ENCODE data around the gene BEAN1. TPM values are rescaled to one million over a fixed set of nuclear protein-coding genes. Genes with fewer than 3 reads are reported as not detected.

BEAN1 gene
- total and polyA plus RNA-seq, 10 donors, result 0.21 to 0.68 (median 0.42) TPM; not detected in 3

- DNase-seq, result no peak
- intact Hi-C loops (cut with DNase I; ENCODE audit: low total_unique reads), result no loop called here
- Histone ChIP-seq H3K4me1 (no peaks in the 10 kb centered on the region), H3K4me3 (no peak overlapping the region), H3K9me3 (no peaks in the 10 kb centered on the region), H3K27ac (no peak overlapping the region), H3K36me3 (no peaks in the 10 kb centered on the region), H3K27me3 (replicated peaks in 1 of 7) (peaks cover 0 to 43% (median 0%) of the 10 kb centered on the region in 7 donors)
- 70 to 88% (median 77%) methylated on average over 6 of the region's 6 CpGs for WGBS, 5 donors
- TF ChIP-seq CTCF (IDR thresholded peaks at IDR 0.05 in 8 of 11, conservative IDR thresholded peaks at IDR 0.05 in 3 of 11) (no peak), POLR2A (IDR thresholded peaks at IDR 0.05) (no peak), POLR2AphosphoS5 (IDR thresholded peaks at IDR 0.05) (no peak)
Observed at GRCh38 chr16:66442502-66443268, 15.6 kb downstream of the BEAN1 start.

- no peak overlapping the region for H3K4me3 ChIP-seq
- TF ChIP-seq CTCF (IDR thresholded peaks at IDR 0.05 in 8 of 11, conservative IDR thresholded peaks at IDR 0.05 in 3 of 11) (no peak), POLR2A (IDR thresholded peaks at IDR 0.05) (no peak), POLR2AphosphoS5 (IDR thresholded peaks at IDR 0.05) (no peak)
- DNase-seq, result no peak
- H3K27me3 ChIP-seq (replicated peaks in 1 of 7), result peaks cover 0 to 41% (median 0%) of the 10 kb centered on the region in 7 donors
- no peaks in the 10 kb centered on the region for H3K9me3 ChIP-seq
- H3K27ac ChIP-seq, result no peak overlapping the region
- 90 to 96% (median 92%) methylated on average over 3 of the region's 3 CpGs for WGBS, 5 donors
- intact Hi-C loops (cut with DNase I; ENCODE audit: low total_unique reads), result no loop called here
- H3K36me3 ChIP-seq, result no peaks in the 10 kb centered on the region
- H3K4me1 ChIP-seq, result no peaks in the 10 kb centered on the region
Observed at GRCh38 chr16:66443269-66443652, 16.2 kb downstream of the BEAN1 start.

DNA sequence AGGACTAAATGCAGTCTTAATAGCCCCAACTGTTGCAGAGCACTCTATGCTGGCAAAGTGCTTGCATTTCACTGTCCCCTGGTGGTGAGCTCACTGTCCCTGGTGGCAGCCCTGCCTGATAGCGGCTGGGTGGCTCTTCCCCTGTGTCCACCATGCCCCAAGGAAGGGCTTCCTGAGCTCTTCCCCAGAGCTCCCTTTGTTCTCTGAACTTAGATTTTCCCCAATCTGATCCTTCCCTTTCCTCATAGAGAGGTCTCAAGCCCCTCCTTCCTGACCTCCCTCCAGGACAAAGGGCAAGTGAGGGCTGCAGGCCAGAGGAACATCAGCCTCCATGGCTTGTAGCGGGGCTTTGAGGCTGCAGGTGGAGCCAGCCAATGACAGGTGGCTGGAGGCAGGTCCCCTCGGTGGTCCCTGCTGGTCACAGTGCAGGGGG lies 17.0 kb downstream of the BEAN1 start:
- TF ChIP-seq POLR2A (IDR thresholded peaks at IDR 0.05) (no peak), POLR2AphosphoS5 (IDR thresholded peaks at IDR 0.05) (no peak)
- Histone ChIP-seq H3K27ac (no peak overlapping the region), H3K27me3 (replicated peaks in 1 of 7) (peaks cover 0 to 33% (median 0%) of the 10 kb centered on the region in 7 donors), H3K36me3 (no peaks in the 10 kb centered on the region), H3K4me3 (no peak overlapping the region), H3K4me1 (no peaks in the 10 kb centered on the region), H3K9me3 (no peaks in the 10 kb centered on the region)
- intact Hi-C loops (cut with DNase I; ENCODE audit: low total_unique reads), result no loop called here
- DNase-seq, result no peak
- WGBS, 5 donors, result 67 to 73% (median 70%) methylated on average over 3 of the region's 3 CpGs

- Histone ChIP-seq H3K27me3 (replicated peaks in 1 of 7) (peaks cover 0 to 15% (median 0%) of the 10 kb centered on the region in 7 donors), H3K36me3 (no peaks in the 10 kb centered on the region), H3K27ac (no peak overlapping the region), H3K4me3 (no peak overlapping the region), H3K4me1 (no peaks in the 10 kb centered on the region), H3K9me3 (no peaks in the 10 kb centered on the region)
- TF ChIP-seq POLR2AphosphoS5 (IDR thresholded peaks at IDR 0.05), result no peak
- intact Hi-C loops (cut with DNase I; ENCODE audit: low total_unique reads), result no loop called here
- 65 to 90% (median 81%) methylated on average over 1 of the region's 1 CpG for WGBS, 5 donors
- peak; percentile 32 for DNase-seq
Observed at GRCh38 chr16:66446737-66447136, 19.6 kb downstream of the BEAN1 start.

DNA sequence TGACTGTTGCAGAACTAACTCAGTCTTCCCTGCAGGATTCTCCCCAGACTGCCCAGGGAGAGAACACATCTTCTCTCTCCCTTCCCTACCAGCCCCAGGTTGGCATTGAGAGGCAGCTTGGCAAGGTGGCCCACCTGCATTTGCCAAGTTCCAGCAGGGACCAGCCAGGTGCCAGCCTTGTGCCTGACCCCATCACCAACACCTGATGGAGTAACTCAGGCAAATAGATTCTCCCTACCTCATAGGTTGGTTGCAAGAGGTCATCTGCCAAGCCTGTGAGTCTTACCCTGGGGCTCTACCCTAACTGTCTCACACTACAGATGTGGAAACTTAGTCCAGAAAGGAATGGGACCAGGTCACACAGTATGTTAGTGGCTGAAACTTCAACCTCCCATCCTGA lies 20.4 kb downstream of the BEAN1 start:
- no peaks in the 10 kb centered on the region for H3K4me1 ChIP-seq
- intact Hi-C loops (cut with DNase I; ENCODE audit: low total_unique reads), result no loop called here
- TF ChIP-seq POLR2AphosphoS5 (IDR thresholded peaks at IDR 0.05), result no peak
- TF ChIP-seq CTCF (IDR thresholded peaks at IDR 0.05 in 8 of 11, conservative IDR thresholded peaks at IDR 0.05 in 3 of 11), result no peak
- TF ChIP-seq POLR2A (IDR thresholded peaks at IDR 0.05), result no peak
- no peaks in the 10 kb centered on the region for H3K36me3 ChIP-seq
- H3K27ac ChIP-seq, result no peak overlapping the region
- no peak overlapping the region for H3K4me3 ChIP-seq
- H3K27me3 ChIP-seq (replicated peaks in 1 of 7), result peaks cover 0 to 13% (median 0%) of the 10 kb centered on the region in 7 donors
- DNase-seq, result peak; percentile 31
- no peaks in the 10 kb centered on the region for H3K9me3 ChIP-seq

Measured in spleen (tissue), 11 donors.